Measurements from ENCODE around the gene FEV. TPM values are rescaled to one million over a fixed set of nuclear protein-coding genes. Genes with fewer than 3 reads are reported as not detected.

Gene FEV
- polyA plus RNA-seq, 1 donor from 2014 or later: not detected

DNA sequence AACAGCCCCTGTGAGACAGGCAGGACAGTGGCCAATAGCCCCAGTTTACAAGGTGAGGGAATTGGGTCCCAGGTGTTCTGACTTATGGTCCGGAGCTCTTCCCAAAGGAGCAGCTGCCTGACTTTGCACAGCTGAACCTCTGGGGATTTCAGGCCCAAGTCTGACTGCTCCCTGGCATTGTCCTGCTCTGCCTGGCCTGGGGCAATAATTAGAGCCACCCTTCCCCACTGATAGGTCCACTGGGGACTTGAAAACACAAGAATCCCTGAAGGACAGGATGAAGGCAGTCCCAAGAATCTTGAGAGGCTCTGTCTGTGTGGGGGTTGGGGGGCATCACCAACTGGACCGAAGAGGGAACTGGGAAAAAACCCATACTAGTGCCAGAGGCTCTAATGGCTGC is 3.7 kb upstream of the FEV start:
- Histone ChIP-seq H3F3A (ENCODE audit: insufficient read depth, low read length, poor library complexity, severe bottlenecking) (no peaks in the 10 kb centered on the region), H3K9ac (ENCODE audit: low read length) (no peak overlapping the region), H3K27me3 (ENCODE audit: insufficient read depth, low read depth, low read length) (peaks cover 100% of the 10 kb centered on the region), H3K79me2 (replicated peaks; ENCODE audit: insufficient read depth, low read length) (no peaks in the 10 kb centered on the region), H4K20me1 (ENCODE audit: insufficient read depth) (no peaks in the 10 kb centered on the region), H2AFZ (ENCODE audit: low read depth, low read length) (no peak overlapping the region), H3K9me3 (ENCODE audit: low read length) (no peaks in the 10 kb centered on the region), H3K9me2 (ENCODE audit: insufficient read depth, low read length) (no peaks in the 10 kb centered on the region), H3K4me3 (ENCODE audit: low read length) (no peak overlapping the region), H3K27ac (ENCODE audit: low read length) (no peak overlapping the region), H3K36me3 (ENCODE audit: insufficient read depth, low read length) (no peaks in the 10 kb centered on the region), H3K4me2 (ENCODE audit: low read length) (no peak overlapping the region)
- TF ChIP-seq EZH2 (IDR thresholded peaks at IDR 0.05; ENCODE audit: borderline replicate concordance, insufficient read depth, low read length, poor library complexity, severe bottlenecking) (no peak), CTCF (IDR thresholded peaks at IDR 0.05; ENCODE audit: poor library complexity, severe bottlenecking) (no peak), RAD21 (conservative IDR thresholded peaks at IDR 0.05) (no peak), MXI1 (conservative IDR thresholded peaks at IDR 0.05; ENCODE audit: poor library complexity, severe bottlenecking) (no peak), TAF1 (IDR thresholded peaks at IDR 0.05; ENCODE audit: low read depth) (no peak), SMC3 (conservative IDR thresholded peaks at IDR 0.05; ENCODE audit: poor library complexity) (no peak), REST (IDR thresholded peaks at IDR 0.05; ENCODE audit: borderline replicate concordance) (no peak), EP300 (conservative IDR thresholded peaks at IDR 0.05; ENCODE audit: poor library complexity, severe bottlenecking) (no peak), POLR2AphosphoS5 (IDR thresholded peaks at IDR 0.05) (no peak)

DNA sequence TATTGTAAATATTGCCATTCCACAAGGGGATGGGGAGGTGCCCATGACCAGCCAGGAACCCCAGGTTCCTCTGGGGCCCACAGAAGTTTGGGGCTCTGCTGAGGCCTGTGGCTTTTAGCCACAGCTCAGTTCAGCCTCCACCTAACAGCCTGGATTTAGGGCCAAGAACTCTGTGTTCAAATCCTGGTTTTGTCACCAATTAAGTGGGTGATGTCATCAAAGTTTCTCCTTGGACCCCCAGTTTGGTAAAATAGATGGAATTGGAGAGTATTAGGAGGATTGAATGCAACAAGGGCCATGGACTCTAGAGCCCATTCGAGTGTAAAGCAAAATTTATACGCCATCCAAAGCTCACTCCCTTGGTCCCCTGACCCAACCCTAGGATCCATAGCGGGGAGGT is 3.2 kb upstream of the FEV start:
- TF ChIP-seq CTCF (IDR thresholded peaks at IDR 0.05; ENCODE audit: poor library complexity, severe bottlenecking) (no peak), RAD21 (conservative IDR thresholded peaks at IDR 0.05) (no peak), TAF1 (IDR thresholded peaks at IDR 0.05; ENCODE audit: low read depth) (no peak), SMC3 (conservative IDR thresholded peaks at IDR 0.05; ENCODE audit: poor library complexity) (no peak), POLR2AphosphoS5 (IDR thresholded peaks at IDR 0.05) (no peak), EP300 (conservative IDR thresholded peaks at IDR 0.05; ENCODE audit: poor library complexity, severe bottlenecking) (no peak), REST (IDR thresholded peaks at IDR 0.05; ENCODE audit: borderline replicate concordance) (no peak), EZH2 (IDR thresholded peaks at IDR 0.05; ENCODE audit: borderline replicate concordance, insufficient read depth, low read length, poor library complexity, severe bottlenecking) (no peak), MXI1 (conservative IDR thresholded peaks at IDR 0.05; ENCODE audit: poor library complexity, severe bottlenecking) (no peak)
- Histone ChIP-seq H3K79me2 (replicated peaks; ENCODE audit: insufficient read depth, low read length) (no peaks in the 10 kb centered on the region), H3K9ac (ENCODE audit: low read length) (no peak overlapping the region), H2AFZ (ENCODE audit: low read depth, low read length) (no peak overlapping the region), H3K4me2 (ENCODE audit: low read length) (no peak overlapping the region), H3K36me3 (ENCODE audit: insufficient read depth, low read length) (no peaks in the 10 kb centered on the region), H4K20me1 (ENCODE audit: insufficient read depth) (no peaks in the 10 kb centered on the region), H3F3A (ENCODE audit: insufficient read depth, low read length, poor library complexity, severe bottlenecking) (no peaks in the 10 kb centered on the region), H3K9me3 (ENCODE audit: low read length) (no peaks in the 10 kb centered on the region), H3K9me2 (ENCODE audit: insufficient read depth, low read length) (no peaks in the 10 kb centered on the region), H3K4me3 (ENCODE audit: low read length) (no peak overlapping the region), H3K27ac (ENCODE audit: low read length) (no peak overlapping the region), H3K27me3 (ENCODE audit: insufficient read depth, low read depth, low read length) (peaks cover 100% of the 10 kb centered on the region)
